Mononuclear cell (primary cell): Measurements from ENCODE around the gene MCM9. TPM values are rescaled to one million over a fixed set of nuclear protein-coding genes. Genes with fewer than 3 reads are reported as not detected.
"Not testable (repeated sequence)": the region's sequence is repeated elsewhere in the genome, so short reads cannot be mapped to it uniquely, and the experiment has no call there.

Source experiments
- H3K27me3 ChIP-seq: 2 replicates; pipeline ENCODE4 v1.6.0; 2011; ENCODE audit warnings: low read length, control low read depth; ENCODE audit not compliant: insufficient read depth
- H3K4me1 ChIP-seq: 2 replicates; pipeline ENCODE4 v1.5.1; 2011; ENCODE audit warnings: mild to moderate bottlenecking, low read length, control low read depth; ENCODE audit not compliant: insufficient read depth
- H3K4me3 ChIP-seq: 2 replicates; pipeline ENCODE4 v1.5.1; 2011; ENCODE audit warnings: mild to moderate bottlenecking, low read length, moderate library complexity
- H3K9me3 ChIP-seq: 2 replicates; pipeline ENCODE4 v1.5.1; 2011; ENCODE audit warnings: low read depth, mild to moderate bottlenecking, control low read depth, low read length
- total RNA-seq: library from RNA; depleted of rRNA; stranded (reverse); fragments of >200 nt; gene quantifications from one replicate; pipeline ENCODE4 v1.2.3, GENCODE V29; 2012

MCM9 gene
- total RNA-seq, 1 donor, result 42.0 TPM

GRCh38 chr6:118871331-118871730 lies 63.6 kb downstream of the MCM9 start:
- H3K4me1 ChIP-seq, result peaks cover 3% of the 10 kb centered on the region
- no peaks in the 10 kb centered on the region for H3K27me3 ChIP-seq
- H3K4me3 ChIP-seq, result no peak overlapping the region
- no peaks in the 10 kb centered on the region for H3K9me3 ChIP-seq

GRCh38 chr6:118869894-118870589 lies 64.9 kb downstream of the MCM9 start:
- H3K9me3 ChIP-seq, result no peaks in the 10 kb centered on the region
- no peaks in the 10 kb centered on the region for H3K27me3 ChIP-seq
- H3K4me1 ChIP-seq, result peaks cover 6% of the 10 kb centered on the region
- no peak overlapping the region for H3K4me3 ChIP-seq

GRCh38 chr6:118869350-118869749 lies 65.6 kb downstream of the MCM9 start:
- no peak overlapping the region for H3K4me3 ChIP-seq
- H3K9me3 ChIP-seq, result no peaks in the 10 kb centered on the region
- no peaks in the 10 kb centered on the region for H3K27me3 ChIP-seq
- peaks cover 13% of the 10 kb centered on the region for H3K4me1 ChIP-seq

GRCh38 chr6:118868901-118869300 lies 66.1 kb downstream of the MCM9 start:
- peaks cover 17% of the 10 kb centered on the region for H3K4me1 ChIP-seq
- not testable (repeated sequence) for H3K27me3 ChIP-seq, H3K9me3 ChIP-seq, H3K4me3 ChIP-seq

GRCh38 chr6:118867181-118867580 lies 67.8 kb downstream of the MCM9 start:
- Histone ChIP-seq H3K4me1 (peaks cover 15% of the 10 kb centered on the region), H3K9me3 (no peaks in the 10 kb centered on the region), H3K4me3 (no peak overlapping the region), H3K27me3 (no peaks in the 10 kb centered on the region)

GRCh38 chr6:118865100-118865391 lies 69.9 kb downstream of the MCM9 start:
- no peaks in the 10 kb centered on the region for H3K27me3 ChIP-seq
- no peaks in the 10 kb centered on the region for H3K9me3 ChIP-seq
- peaks cover 15% of the 10 kb centered on the region for H3K4me1 ChIP-seq
- no peak overlapping the region for H3K4me3 ChIP-seq

- peaks cover 18% of the 10 kb centered on the region for H3K4me1 ChIP-seq
- no peaks in the 10 kb centered on the region for H3K9me3 ChIP-seq
- no peaks in the 10 kb centered on the region for H3K27me3 ChIP-seq
- no peak overlapping the region for H3K4me3 ChIP-seq
Measured at GRCh38 chr6:118864341-118865099, 70.4 kb downstream of the MCM9 start.

- Histone ChIP-seq H3K4me1 (peaks cover 21% of the 10 kb centered on the region), H3K4me3 (no peak overlapping the region), H3K27me3 (no peaks in the 10 kb centered on the region), H3K9me3 (no peaks in the 10 kb centered on the region)
Measured at GRCh38 chr6:118862443-118862842, 72.5 kb downstream of the MCM9 start.

- peaks cover 21% of the 10 kb centered on the region for H3K4me1 ChIP-seq
- no peaks in the 10 kb centered on the region for H3K27me3 ChIP-seq
- H3K9me3 ChIP-seq, result no peaks in the 10 kb centered on the region
- H3K4me3 ChIP-seq, result no peak overlapping the region
Measured at GRCh38 chr6:118860880-118861279, 74.1 kb downstream of the MCM9 start.

GRCh38 chr6:118860363-118860762 lies 74.6 kb downstream of the MCM9 start:
- peaks cover 21% of the 10 kb centered on the region for H3K4me1 ChIP-seq
- H3K9me3 ChIP-seq, result no peaks in the 10 kb centered on the region
- no peaks in the 10 kb centered on the region for H3K27me3 ChIP-seq
- no peak overlapping the region for H3K4me3 ChIP-seq

- Histone ChIP-seq H3K27me3 (no peaks in the 10 kb centered on the region), H3K4me3 (no peak overlapping the region), H3K9me3 (no peaks in the 10 kb centered on the region), H3K4me1 (peaks cover 14% of the 10 kb centered on the region)
Measured at GRCh38 chr6:118859517-118860064, 75.4 kb downstream of the MCM9 start.

- H3K4me3 ChIP-seq, result no peak overlapping the region
- no peaks in the 10 kb centered on the region for H3K27me3 ChIP-seq
- no peaks in the 10 kb centered on the region for H3K9me3 ChIP-seq
- H3K4me1 ChIP-seq, result peaks cover 6% of the 10 kb centered on the region
Measured at GRCh38 chr6:118856301-118856700, 78.7 kb downstream of the MCM9 start.

GRCh38 chr6:118853408-118853807 lies 81.6 kb downstream of the MCM9 start:
- no peaks in the 10 kb centered on the region for H3K27me3 ChIP-seq
- H3K4me1 ChIP-seq, result no peaks in the 10 kb centered on the region
- H3K9me3 ChIP-seq, result no peaks in the 10 kb centered on the region
- no peak overlapping the region for H3K4me3 ChIP-seq

- Histone ChIP-seq H3K9me3 (no peaks in the 10 kb centered on the region), H3K27me3 (no peaks in the 10 kb centered on the region), H3K4me3 (no peak overlapping the region)
Measured at GRCh38 chr6:118844915-118845314, 90.0 kb downstream of the MCM9 start.

GRCh38 chr6:118843685-118844390 lies 91.1 kb downstream of the MCM9 start:
- Histone ChIP-seq H3K27me3 (no peaks in the 10 kb centered on the region), H3K9me3 (no peaks in the 10 kb centered on the region), H3K4me3 (no peak overlapping the region), H3K4me1 (no peaks in the 10 kb centered on the region)

More at GRCh38 chr6:118844915-118845314, 90.0 kb downstream of the MCM9 start:
- no peaks in the 10 kb centered on the region for H3K4me1 ChIP-seq
